ENCODE results near the gene PIEZO2.
A peak's percentile ranks its signal among the peaks of the same experiment; 100 is the strongest.
"Not testable (repeated sequence)": the region's sequence is repeated elsewhere in the genome, so short reads cannot be mapped to it uniquely, and the experiment has no call there.

The PIEZO2 gene

GRCh38 chr18:10937743-10938640 is 211.4 kb downstream of the PIEZO2 start:
- no peak overlapping the region for H3K4me3 ChIP-seq (ENCODE audit: low read depth, low read length)
- DNase-seq (ENCODE audit: low read depth): no peak
- in situ Hi-C loops (cut with HindIII; ENCODE audit: low sequenced_read_pairs): no loop called here
- TF ChIP-seq, protein P1, sequence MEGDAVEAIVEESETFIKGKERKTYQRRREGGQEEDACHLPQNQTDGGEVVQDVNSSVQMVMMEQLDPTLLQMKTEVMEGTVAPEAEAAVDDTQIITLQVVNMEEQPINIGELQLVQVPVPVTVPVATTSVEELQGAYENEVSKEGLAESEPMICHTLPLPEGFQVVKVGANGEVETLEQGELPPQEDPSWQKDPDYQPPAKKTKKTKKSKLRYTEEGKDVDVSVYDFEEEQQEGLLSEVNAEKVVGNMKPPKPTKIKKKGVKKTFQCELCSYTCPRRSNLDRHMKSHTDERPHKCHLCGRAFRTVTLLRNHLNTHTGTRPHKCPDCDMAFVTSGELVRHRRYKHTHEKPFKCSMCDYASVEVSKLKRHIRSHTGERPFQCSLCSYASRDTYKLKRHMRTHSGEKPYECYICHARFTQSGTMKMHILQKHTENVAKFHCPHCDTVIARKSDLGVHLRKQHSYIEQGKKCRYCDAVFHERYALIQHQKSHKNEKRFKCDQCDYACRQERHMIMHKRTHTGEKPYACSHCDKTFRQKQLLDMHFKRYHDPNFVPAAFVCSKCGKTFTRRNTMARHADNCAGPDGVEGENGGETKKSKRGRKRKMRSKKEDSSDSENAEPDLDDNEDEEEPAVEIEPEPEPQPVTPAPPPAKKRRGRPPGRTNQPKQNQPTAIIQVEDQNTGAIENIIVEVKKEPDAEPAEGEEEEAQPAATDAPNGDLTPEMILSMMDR (IDR thresholded peaks at IDR 0.05; ENCODE audit: low read depth, low read length, missing control alignments): no peak

DNA sequence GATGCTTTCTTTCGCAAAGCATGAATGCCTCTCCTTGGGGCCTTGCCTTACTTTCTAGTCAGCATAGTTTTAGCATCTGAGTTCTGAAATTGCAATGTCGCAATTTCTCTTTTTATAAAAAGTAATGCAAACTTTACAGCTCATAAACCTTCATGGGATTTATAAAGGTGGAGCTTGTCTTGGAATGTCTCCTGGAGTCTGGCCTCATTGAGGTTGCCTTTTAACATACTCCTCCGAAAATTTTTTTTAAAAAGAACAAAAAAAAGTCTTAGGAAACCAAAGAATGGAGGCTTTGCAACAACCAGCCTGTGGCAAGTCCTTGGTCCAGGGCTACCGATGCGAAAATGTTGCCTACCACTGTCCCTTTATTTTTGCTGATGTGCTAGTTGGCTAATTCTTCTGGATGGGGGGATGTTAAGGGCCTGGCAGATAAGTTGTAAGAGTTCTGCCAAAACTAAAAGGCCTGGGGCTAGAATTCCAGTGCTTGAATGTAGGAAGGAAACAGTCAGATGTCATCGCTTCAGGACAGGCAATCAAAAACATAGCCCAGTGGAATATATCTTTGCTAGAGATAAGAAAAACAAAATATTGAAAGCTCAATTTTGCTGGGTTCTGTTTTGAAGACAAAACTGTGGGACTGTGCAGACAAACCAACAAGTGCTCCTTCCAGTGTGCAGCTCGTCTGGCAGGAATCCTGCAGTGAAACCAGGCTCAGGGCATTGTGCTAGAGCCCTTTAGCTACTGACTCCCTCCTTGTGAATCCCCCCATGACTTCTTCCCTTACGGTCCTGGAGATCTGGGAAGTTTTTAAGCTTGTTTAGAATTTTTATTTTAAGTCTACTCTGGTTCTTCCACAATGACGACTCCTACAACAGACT is 213.0 kb downstream of the PIEZO2 start:
- H3K4me3 ChIP-seq (ENCODE audit: low read depth, low read length): no peak overlapping the region
- in situ Hi-C loops (cut with HindIII; ENCODE audit: low sequenced_read_pairs): no loop called here
- DNase-seq (ENCODE audit: low read depth): no peak
- TF ChIP-seq, protein P1 (IDR thresholded peaks at IDR 0.05; ENCODE audit: low read depth, low read length, missing control alignments): no peak

GRCh38 chr18:10935588-10935987 is 213.8 kb downstream of the PIEZO2 start:
- in situ Hi-C loops (cut with HindIII; ENCODE audit: low sequenced_read_pairs): no loop called here

DNA sequence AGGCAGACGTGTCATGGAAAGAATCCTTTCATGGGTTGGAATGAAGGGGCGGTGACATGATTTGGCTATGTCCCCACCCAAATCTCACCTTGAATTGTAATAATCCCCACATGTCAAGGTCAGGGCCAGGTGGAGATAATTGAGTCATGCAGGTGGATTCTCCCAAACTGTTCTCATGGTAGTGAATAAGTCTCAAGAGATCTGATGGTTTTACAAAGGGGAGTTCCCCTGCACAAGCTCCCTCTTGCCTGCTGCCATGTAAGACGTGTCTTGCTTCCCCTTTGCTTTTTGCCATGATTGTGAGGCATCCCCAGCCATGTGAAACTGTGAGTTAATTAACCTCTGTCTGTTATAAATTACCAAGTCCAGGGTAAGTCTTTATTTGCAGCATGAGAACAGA is 215.7 kb downstream of the PIEZO2 start:
- DNase-seq (ENCODE audit: low read depth); in situ Hi-C loops (cut with HindIII; ENCODE audit: low sequenced_read_pairs); H3K4me3 ChIP-seq (ENCODE audit: low read depth, low read length): not testable (repeated sequence)

More at GRCh38 chr18:10935588-10935987, 213.8 kb downstream of the PIEZO2 start:
- no peak for DNase-seq (ENCODE audit: low read depth)
- no peak overlapping the region for H3K4me3 ChIP-seq (ENCODE audit: low read depth, low read length)
- TF ChIP-seq, protein P1 (IDR thresholded peaks at IDR 0.05; ENCODE audit: low read depth, low read length, missing control alignments): no peak

- TF ChIP-seq, protein P1 (IDR thresholded peaks at IDR 0.05; ENCODE audit: low read depth, low read length, missing control alignments): no peak
- in situ Hi-C loops (cut with HindIII; ENCODE audit: low sequenced_read_pairs): no loop called here
- no peak overlapping the region for H3K4me3 ChIP-seq (ENCODE audit: low read depth, low read length)
- no peak for DNase-seq (ENCODE audit: low read depth)
Observed at GRCh38 chr18:10930076-10930475, 219.3 kb downstream of the PIEZO2 start.

DNA sequence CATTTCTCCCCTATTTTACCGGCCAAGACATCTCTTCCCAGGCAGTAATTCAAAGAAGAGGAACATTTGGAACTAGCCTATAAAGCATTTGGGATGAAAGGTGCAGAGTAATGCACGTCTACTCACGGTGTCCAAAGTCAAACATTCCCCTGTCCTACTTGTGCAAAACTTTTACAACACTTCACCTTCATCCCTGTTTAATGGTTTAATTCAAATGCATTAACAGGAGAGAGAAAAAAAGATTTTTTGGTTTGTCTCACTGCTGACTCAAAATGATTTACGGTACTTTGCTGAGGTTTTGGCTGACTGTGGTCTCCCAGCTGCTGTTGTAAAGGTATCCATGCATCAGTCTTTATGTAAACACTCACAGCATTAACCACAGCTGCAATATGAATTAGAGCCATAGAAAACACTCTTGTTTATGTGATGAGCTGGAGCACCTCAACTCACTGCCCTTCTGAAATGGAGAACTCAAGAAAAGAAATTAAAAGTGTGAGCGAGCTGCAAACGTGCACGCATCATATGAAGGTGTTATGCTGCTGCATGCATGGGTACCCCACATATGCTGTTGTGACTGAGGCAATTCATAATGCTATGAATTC is 220.5 kb downstream of the PIEZO2 start:
- TF ChIP-seq, protein P1 (IDR thresholded peaks at IDR 0.05; ENCODE audit: low read depth, low read length, missing control alignments): no peak
- in situ Hi-C loops (cut with HindIII; ENCODE audit: low sequenced_read_pairs): no loop called here
- peak; percentile 85 for DNase-seq (ENCODE audit: low read depth)

More for the DNA sequence above, 220.5 kb downstream of the PIEZO2 start:
- no peak overlapping the region for H3K4me3 ChIP-seq (ENCODE audit: low read depth, low read length)

All from astrocyte of the cerebellum (primary cell).